ENCODE measurements around the gene PZP.

The PZP gene

GRCh38 chr12:9106610-9107541, 101.3 kb downstream of the PZP start:
- no peak for DNase-seq (ENCODE audit: extremely low read depth in 1 of 2, low read depth in 1 of 2)

- no peak for DNase-seq (ENCODE audit: extremely low read depth in 1 of 2, low read depth in 1 of 2)
Observed at GRCh38 chr12:9106067-9106466, 102.1 kb downstream of the PZP start.

- DNase-seq (ENCODE audit: extremely low read depth in 1 of 2, low read depth in 1 of 2) = no peak
Observed at GRCh38 chr12:9104767-9105423, 103.3 kb downstream of the PZP start.

GRCh38 chr12:9104087-9104486, 104.1 kb downstream of the PZP start:
- DNase-seq (ENCODE audit: extremely low read depth in 1 of 2, low read depth in 1 of 2) = no peak

GRCh38 chr12:9103050-9103849, 104.9 kb downstream of the PZP start:
- DNase-seq (ENCODE audit: extremely low read depth in 1 of 2, low read depth in 1 of 2) = no peak

- no peak for DNase-seq (ENCODE audit: extremely low read depth in 1 of 2, low read depth in 1 of 2)
Observed at GRCh38 chr12:9101018-9101687, 107.0 kb downstream of the PZP start.

- DNase-seq (ENCODE audit: extremely low read depth in 1 of 2, low read depth in 1 of 2) = no peak
Observed at GRCh38 chr12:9099552-9100190, 108.5 kb downstream of the PZP start.
